Motor neuron (in vitro differentiated cells): Measurements from ENCODE around the gene BCL10. TPM values are rescaled to one million over a fixed set of nuclear protein-coding genes. Genes with fewer than 3 reads are reported as not detected.

Source experiments
- ATAC-seq, 8 experiments: fragments of 200-7000 bp; cut with Tn5 transposase; replicated peaks in 6 of 8; 2 replicates each; pipeline ENCODE4 v1.8.0; 2021; ENCODE audit warnings: mild to moderate bottlenecking in 8 of 8, moderate library complexity in 8 of 8
- H3K27ac ChIP-seq, 2 donors: fragments of 250-450 bp; sonication (Bioruptor Pico); 2 replicates each; pipeline ENCODE4 v1.9.0; 2021; ENCODE audit warnings: antibody characterized with exemption in 2 of 2, mild to moderate bottlenecking in 2 of 2, moderate library complexity in 1 of 2
- H3K4me1 ChIP-seq, 2 donors: fragments of 250-450 bp; sonication (Bioruptor Pico); replicated peaks in 1 of 2; 2 replicates each; pipeline ENCODE4 v1.6.1; 2021; ENCODE audit warnings: antibody characterized with exemption in 2 of 2, mild to moderate bottlenecking in 2 of 2, moderate library complexity in 1 of 2
- H3K4me3 ChIP-seq, 5 donors: fragments of 250-450 bp; sonication (Bioruptor Pico); 2 replicates each; pipeline ENCODE4 v1.9.0; 2021; ENCODE audit warnings: antibody characterized with exemption in 5 of 5, mild to moderate bottlenecking in 5 of 5, moderate library complexity in 4 of 5
- WGBS, 10 experiments: fragments of 450-650 bp; shearing (Covaris generic); methylation state at CpG; one replicate each; pipeline ENCODE4 v1.0.0; 2022; 5-methylcytosine and 5-hydroxymethylcytosine counted together
- in situ Hi-C, 9 experiments: fragments of 400-800 bp; cut with MboI; loops; one replicate each; pipeline ENCODE4 v1.15.0; 2021; ENCODE audit warnings: low sequenced_read_pairs in 9 of 9, low pct_unique_long_range_greater_than_20kb in 2 of 9; ENCODE audit not compliant: unreplicated experiment in 9 of 9
- total RNA-seq, 8 experiments: library from RNA; unstranded; fragments of 300-600 nt; gene quantifications; 2 replicates each; pipeline versions ENCODE4 v1.2.3 to v1.2.4, GENCODE V29; 2022

BCL10 gene
- total RNA-seq, 8 experiments from 2014 or later: 22.5 to 30.7 (median 27.1) TPM

DNA sequence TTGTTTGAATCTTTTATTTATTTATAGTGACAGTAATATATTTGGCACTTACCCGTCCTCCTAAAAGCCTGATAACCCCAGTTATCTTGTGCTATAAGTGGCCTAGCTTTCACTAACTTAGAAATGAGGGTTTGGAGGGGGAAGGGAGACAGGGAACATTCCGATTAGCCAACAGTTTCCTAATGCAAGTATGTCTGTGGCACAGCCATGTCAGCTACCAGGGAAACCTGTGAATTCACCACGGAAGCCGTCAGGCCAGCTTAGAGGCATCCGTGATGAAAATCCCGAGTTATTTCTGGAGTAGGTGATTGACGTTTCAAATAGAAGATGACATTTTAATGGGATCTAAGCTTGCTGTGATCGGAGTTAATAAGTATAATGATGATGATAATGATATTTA lies 39.4 kb upstream of the BCL10 start:
- in situ Hi-C loops: loop anchor here in 7 of 9 experiments (25.0 kb wide), 8 partner anchors 172 to 697 kb away; partner anchors contain the start of genes CCN1 (in 1 of the 7) and ZNHIT6 (in 1 of the 7)
- 80 to 100% (median 90%) methylated on average over 2 to 8 of the region's 8 CpGs; no CpG with 5 or more reads in 2 of the 10 experiments for WGBS, 10 experiments
- no peak for ATAC-seq
- no peaks in the 10 kb centered on the region for H3K4me1 ChIP-seq
- no peak overlapping the region for H3K27ac ChIP-seq
- no peak overlapping the region for H3K4me3 ChIP-seq

DNA sequence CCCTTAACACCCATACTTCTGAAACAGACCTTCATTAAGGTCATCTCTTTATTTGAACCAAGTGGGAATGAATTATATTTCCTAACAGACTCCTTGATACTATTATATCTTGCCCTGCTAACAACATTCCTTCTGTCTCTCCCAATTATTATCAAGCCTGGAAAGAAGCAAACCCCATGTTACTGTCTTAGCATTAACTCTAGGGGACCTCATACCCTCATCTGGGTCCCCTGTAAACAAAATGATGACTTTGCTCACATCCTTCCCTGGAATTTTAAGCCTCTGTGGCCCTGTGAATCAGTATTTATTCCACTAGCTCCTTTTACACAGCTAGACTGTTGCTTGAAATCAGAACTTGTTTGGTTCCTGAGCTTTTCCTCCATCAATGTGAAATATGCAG lies 38.3 kb upstream of the BCL10 start:
- in situ Hi-C loops: loop anchor here in 7 of 9 experiments (25.0 kb wide), 8 partner anchors 173 to 698 kb away; partner anchors contain the start of genes CCN1 (in 1 of the 7) and ZNHIT6 (in 1 of the 7)
- ATAC-seq: no peak
- H3K4me3 ChIP-seq: no peak overlapping the region

DNA sequence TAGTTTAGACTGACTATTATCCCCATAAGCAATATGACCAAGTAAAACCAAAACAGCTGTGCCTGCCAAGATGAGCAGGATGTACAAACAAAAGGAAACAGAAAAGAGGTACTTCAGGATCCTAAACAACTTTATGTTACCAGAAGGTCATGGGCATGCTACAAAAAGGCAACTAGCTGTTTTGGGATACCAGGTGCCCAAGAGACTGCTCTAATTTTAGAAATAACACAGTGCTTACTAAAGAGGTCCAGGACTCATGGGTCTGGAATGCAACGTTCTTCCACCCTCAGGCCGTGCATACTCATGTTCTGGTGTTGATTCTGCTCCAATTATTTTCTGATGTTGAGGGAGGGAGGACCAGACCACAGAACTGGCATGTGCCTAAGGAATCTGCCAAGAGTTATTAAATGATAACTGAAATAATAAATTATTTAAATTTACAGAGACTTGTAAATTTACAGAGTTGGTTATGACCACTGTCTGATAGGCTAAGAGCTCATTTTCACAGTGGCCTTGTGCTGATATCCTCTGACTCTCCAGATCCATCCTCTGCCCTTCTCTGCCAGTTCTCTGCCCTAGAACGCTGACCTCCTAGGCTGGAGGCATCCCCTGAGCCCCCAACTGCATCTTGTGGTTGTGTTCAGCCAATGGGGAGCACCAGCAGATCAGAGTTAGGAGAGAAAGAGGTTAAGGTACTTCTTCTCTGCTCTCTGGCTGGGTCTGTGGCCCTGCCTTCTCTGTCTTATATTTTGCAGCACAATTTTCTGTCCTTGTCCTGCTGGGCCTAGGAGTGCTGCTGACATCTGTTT lies 37.7 kb upstream of the BCL10 start:
- in situ Hi-C loops: loop anchor here in 7 of 9 experiments (25.0 kb wide), 8 partner anchors 173 to 698 kb away; partner anchors contain the start of genes CCN1 (in 1 of the 7) and ZNHIT6 (in 1 of the 7)
- H3K27ac ChIP-seq: no peak overlapping the region
- no peak overlapping the region for H3K4me3 ChIP-seq
- no peaks in the 10 kb centered on the region for H3K4me1 ChIP-seq
- peak in 3 of 8 experiments; percentile 75 to 89 (median 85) for ATAC-seq
- 8 to 94% (median 85%) methylated on average over 1 to 3 of the region's 3 CpGs; no CpG with 5 or more reads in 3 of the 10 experiments for WGBS, 10 experiments

More for the DNA sequence above, 38.3 kb upstream of the BCL10 start:
- Histone ChIP-seq H3K27ac (no peak overlapping the region), H3K4me1 (no peaks in the 10 kb centered on the region)

- in situ Hi-C loops: loop anchor here in 7 of 9 experiments (25.0 kb wide), 8 partner anchors 175 to 700 kb away; partner anchors contain the start of genes CCN1 (in 1 of the 7) and ZNHIT6 (in 1 of the 7)
- WGBS, 10 experiments: 21 to 80% (median 50%) methylated on average over 1 to 2 of the region's 2 CpGs; no CpG with 5 or more reads in 3 of the 10 experiments
- no peak for ATAC-seq
- no peaks in the 10 kb centered on the region for H3K4me1 ChIP-seq
- no peak overlapping the region for H3K4me3 ChIP-seq
- no peak overlapping the region for H3K27ac ChIP-seq
Measured at GRCh38 chr1:85311818-85312217, 35.4 kb upstream of the BCL10 start.

DNA sequence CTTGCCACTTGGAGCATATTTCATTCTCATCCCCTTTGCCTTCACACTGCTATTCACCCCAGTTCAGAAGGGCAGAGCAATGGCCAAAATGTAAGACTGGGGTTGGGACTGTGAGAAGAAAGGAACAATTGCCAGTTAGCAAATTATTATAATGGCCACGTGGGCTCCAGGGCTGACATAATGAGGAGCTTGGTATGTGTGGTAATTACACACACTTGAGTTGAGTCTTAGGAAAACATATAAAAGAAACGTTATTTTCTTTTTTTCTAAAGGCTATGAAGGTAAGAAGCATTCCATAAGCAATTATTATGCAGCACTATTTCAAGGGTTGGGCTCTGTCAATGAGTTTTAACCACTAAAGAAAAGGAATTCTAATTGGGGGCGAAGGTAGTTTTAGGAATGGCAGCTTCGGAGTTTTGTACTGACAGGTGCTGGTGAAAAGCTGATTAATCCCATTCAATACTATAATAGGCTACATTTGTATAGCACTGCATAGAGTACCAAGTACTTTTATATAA lies 32.5 kb upstream of the BCL10 start:
- in situ Hi-C loops: loop anchor here in 7 of 9 experiments (25.0 kb wide), 8 partner anchors 178 to 703 kb away; partner anchors contain the start of genes CCN1 (in 1 of the 7) and ZNHIT6 (in 1 of the 7)
- Histone ChIP-seq H3K4me1 (no peaks in the 10 kb centered on the region), H3K4me3 (no peak overlapping the region)

GRCh38 chr1:85307987-85308832 lies 31.8 kb upstream of the BCL10 start:
- Histone ChIP-seq H3K4me1 (no peaks in the 10 kb centered on the region), H3K4me3 (no peak overlapping the region), H3K27ac (no peak overlapping the region)
- ATAC-seq: peak; percentile 98 to 100 (median 100)
- 0 to 41% (median 29%) methylated on average over 1 to 21 of the region's 27 CpGs; no CpG with 5 or more reads in 1 of the 10 experiments for WGBS, 10 experiments
- in situ Hi-C loops: loop anchor here in 7 of 9 experiments (25.0 kb wide), 8 partner anchors 179 to 704 kb away; partner anchors contain the start of genes CCN1 (in 1 of the 7) and ZNHIT6 (in 1 of the 7)

More for the DNA sequence above, 32.5 kb upstream of the BCL10 start:
- no peak overlapping the region for H3K27ac ChIP-seq
- ATAC-seq: no peak
- 20 to 100% (median 75%) methylated on average over 1 to 4 of the region's 4 CpGs; no CpG with 5 or more reads in 1 of the 10 experiments for WGBS, 10 experiments

- no peak for ATAC-seq
- no peak overlapping the region for H3K27ac ChIP-seq
- no peaks in the 10 kb centered on the region for H3K4me1 ChIP-seq
- H3K4me3 ChIP-seq: no peak overlapping the region
- in situ Hi-C loops: loop anchor here in 7 of 9 experiments (25.0 kb wide), 8 partner anchors 181 to 706 kb away; partner anchors contain the start of genes CCN1 (in 1 of the 7) and ZNHIT6 (in 1 of the 7)
- WGBS, 10 experiments: 87 to 100% (median 100%) methylated on average over 3 to 4 of the region's 4 CpGs; no CpG with 5 or more reads in 5 of the 10 experiments
Measured at GRCh38 chr1:85306236-85306635, 29.8 kb upstream of the BCL10 start.

- WGBS, 10 experiments: 63 to 92% (median 82%) methylated on average over 1 to 4 of the region's 4 CpGs
- Histone ChIP-seq H3K4me1 (no peaks in the 10 kb centered on the region), H3K4me3 (no peak overlapping the region), H3K27ac (no peak overlapping the region)
- no peak for ATAC-seq
- in situ Hi-C loops: loop anchor here in 7 of 9 experiments (25.0 kb wide), 8 partner anchors 184 to 709 kb away; partner anchors contain the start of genes CCN1 (in 1 of the 7) and ZNHIT6 (in 1 of the 7)
Measured at GRCh38 chr1:85303440-85304162, 27.2 kb upstream of the BCL10 start.

DNA sequence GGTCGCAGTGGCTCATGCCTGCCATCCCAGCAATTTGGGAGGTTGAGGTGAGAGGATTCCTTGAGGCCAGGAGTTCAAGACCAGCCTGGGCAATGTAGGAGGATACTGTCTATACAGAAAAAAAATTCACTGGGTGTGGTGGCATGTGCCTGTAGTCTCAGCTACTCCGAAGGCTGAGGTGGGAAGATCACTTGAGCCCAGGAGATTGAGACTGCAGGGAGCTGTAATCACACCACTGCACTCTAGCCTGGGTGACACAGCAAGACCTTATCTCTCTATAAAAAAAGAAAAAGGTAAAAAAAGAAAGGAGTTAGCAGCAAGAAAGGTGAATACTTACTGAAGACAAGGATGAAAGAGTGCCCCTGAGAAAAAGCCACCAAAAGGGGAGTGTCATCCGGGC lies 23.7 kb upstream of the BCL10 start:
- in situ Hi-C loops: loop anchor here in 7 of 9 experiments (25.0 kb wide), 8 partner anchors 187 to 712 kb away; partner anchors contain the start of genes CCN1 (in 1 of the 7) and ZNHIT6 (in 1 of the 7)
- no peaks in the 10 kb centered on the region for H3K4me1 ChIP-seq
- no peak overlapping the region for H3K4me3 ChIP-seq
- no peak overlapping the region for H3K27ac ChIP-seq
- WGBS, 10 experiments: 71 to 100% (median 84%) methylated on average over 1 to 3 of the region's 3 CpGs; no CpG with 5 or more reads in 2 of the 10 experiments
- no peak for ATAC-seq

- peaks cover 0 to 2% of the 10 kb centered on the region in 2 donors for H3K4me1 ChIP-seq
- peak in 6 of 8 experiments; percentile 19 to 91 (median 71) for ATAC-seq
- WGBS, 10 experiments: 4 to 80% (median 50%) methylated on average over 2 to 11 of the region's 11 CpGs; no CpG with 5 or more reads in 1 of the 10 experiments
- in situ Hi-C loops: no loop called here
- H3K27ac ChIP-seq: no peak overlapping the region
- no peak overlapping the region for H3K4me3 ChIP-seq
Measured at GRCh38 chr1:85297855-85298629, 21.6 kb upstream of the BCL10 start.

- WGBS, 10 experiments: 20 to 92% (median 80%) methylated on average over 1 of the region's 1 CpG; no CpG with 5 or more reads in 3 of the 10 experiments
- H3K27ac ChIP-seq: no peak overlapping the region
- ATAC-seq: peak in 4 of 8 experiments; percentile 11 to 41 (median 23)
- in situ Hi-C loops: no loop called here
- H3K4me3 ChIP-seq: no peak overlapping the region
- peaks cover 0 to 2% of the 10 kb centered on the region in 2 donors for H3K4me1 ChIP-seq
Measured at GRCh38 chr1:85297538-85297854, 21.1 kb upstream of the BCL10 start.
